GM12874 (cell line): ENCODE results near the gene ADAMTSL4.

Source experiments
- CTCF ChIP-seq: IDR thresholded peaks from 2 replicates; pipeline ENCODE4 v1.5.1; 2011; ENCODE audit warnings: low read depth, mild to moderate bottlenecking, control low read depth, low read length, moderate library complexity; ENCODE audit not compliant: insufficient read depth

The ADAMTSL4 gene

GRCh38 chr1:150546294-150546937, 2.8 kb upstream of the ADAMTSL4 start:
- no peak for TF ChIP-seq CTCF

- TF ChIP-seq CTCF = no peak
Measured at GRCh38 chr1:150548324-150548631, 930 bp upstream of the ADAMTSL4 start.

DNA sequence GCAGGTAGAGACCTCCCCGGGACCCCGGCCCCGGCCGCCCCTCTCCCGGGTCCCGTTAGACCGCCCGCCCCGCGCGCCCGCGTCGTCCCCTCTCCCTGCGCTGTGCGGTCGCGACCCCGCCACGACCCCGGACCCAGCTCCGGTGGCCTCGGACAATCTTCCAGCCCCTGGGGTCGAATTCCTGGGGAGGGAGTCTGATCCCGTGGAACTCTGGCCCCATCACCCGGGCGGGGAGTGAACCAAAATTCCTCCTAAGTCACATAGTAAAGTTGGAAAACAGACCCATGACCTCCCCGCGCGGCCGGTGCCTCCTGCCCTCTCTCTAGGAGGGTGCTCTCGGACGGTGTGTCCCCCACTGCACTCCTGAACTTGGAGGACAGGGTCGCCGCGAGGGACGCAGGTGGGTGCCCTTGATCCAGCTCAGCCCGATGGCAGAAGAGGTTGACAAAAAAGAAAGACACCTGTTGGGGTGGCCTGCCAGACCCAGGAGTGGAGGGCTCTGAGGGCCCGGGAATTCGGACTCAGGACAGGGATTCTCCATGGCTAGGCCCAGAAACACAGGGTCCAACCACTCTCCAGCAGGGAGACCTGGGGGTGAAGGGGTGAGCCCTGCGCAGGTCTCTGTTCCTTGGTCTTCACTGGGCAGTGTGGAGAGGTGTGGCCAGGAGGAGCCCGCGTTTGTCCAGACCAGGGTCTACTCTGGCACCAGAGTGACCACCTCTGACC, 451 bp downstream of the ADAMTSL4 start:
- no peak for TF ChIP-seq CTCF

- no peak for TF ChIP-seq CTCF
Measured at GRCh38 chr1:150550222-150551050, 1.2 kb downstream of the ADAMTSL4 start.

GRCh38 chr1:150551051-150551783, 2.0 kb downstream of the ADAMTSL4 start:
- no peak for TF ChIP-seq CTCF

GRCh38 chr1:150551784-150552127, 2.5 kb downstream of the ADAMTSL4 start:
- no peak for TF ChIP-seq CTCF
